Central memory CD8-positive, alpha-beta T cell (primary cell): ENCODE measurements around the gene IFNAR1.

Experiments
- ATAC-seq: fragments of 150-1000 bp; cut with Tn5 transposase; replicated peaks from 2 replicates; pipeline ENCODE4 v1.10.0; 2022; ENCODE audit warnings: mild to moderate bottlenecking, moderate FRiP score, moderate number of reproducible peaks; ENCODE audit not compliant: poor library complexity, severe bottlenecking; ENCODE audit errors: extremely low read depth
- DNase-seq, 2 donors: peaks; one replicate each; pipeline ENCODE4 v3.0.0; 2021; ENCODE audit warnings: low spot score in 2 of 2
- H3K27ac Mint-ChIP-seq: one replicate; pipeline ENCODE4 v1.8.0; 2022; ENCODE audit warnings: low read depth, mild to moderate bottlenecking, moderate library complexity, mixed read lengths
- H3K27me3 Mint-ChIP-seq: one replicate; pipeline ENCODE4 v1.8.0; 2022; ENCODE audit warnings: mixed read lengths
- H3K36me3 Mint-ChIP-seq: one replicate; pipeline ENCODE4 v1.8.0; 2022; ENCODE audit warnings: mild to moderate bottlenecking, moderate library complexity, mixed read lengths; ENCODE audit not compliant: insufficient read depth
- H3K4me1 Mint-ChIP-seq: one replicate; pipeline ENCODE4 v1.8.0; 2022; ENCODE audit warnings: mixed read lengths
- H3K4me3 Mint-ChIP-seq: one replicate; pipeline ENCODE4 v1.8.0; 2022; ENCODE audit warnings: mild to moderate bottlenecking, moderate library complexity, mixed read lengths
- H3K9me3 Mint-ChIP-seq: one replicate; pipeline ENCODE4 v1.8.0; 2022; ENCODE audit warnings: mixed read lengths

IFNAR1 gene

GRCh38 chr21:33332143-33332542, 7.4 kb downstream of the IFNAR1 start:
- Mint-ChIP-seq H3K27ac (no peak overlapping the region), H3K27me3 (no peaks in the 10 kb centered on the region), H3K4me1 (peaks cover 53% of the 10 kb centered on the region), H3K4me3 (peak overlapping the region; percentile 8), H3K36me3 (peaks cover 6% of the 10 kb centered on the region), H3K9me3 (no peaks in the 10 kb centered on the region)
- DNase-seq (no peak), ATAC-seq (no peak)

GRCh38 chr21:33334191-33334590, 9.4 kb downstream of the IFNAR1 start:
- DNase-seq (no peak), ATAC-seq (no peak)
- no peak overlapping the region for H3K27ac Mint-ChIP-seq
- H3K9me3 Mint-ChIP-seq, result no peaks in the 10 kb centered on the region
- peaks cover 41% of the 10 kb centered on the region for H3K4me1 Mint-ChIP-seq
- H3K27me3 Mint-ChIP-seq, result no peaks in the 10 kb centered on the region
- H3K36me3 Mint-ChIP-seq, result peaks cover 4% of the 10 kb centered on the region
- no peak overlapping the region for H3K4me3 Mint-ChIP-seq

GRCh38 chr21:33334824-33335223, 10.1 kb downstream of the IFNAR1 start:
- H3K4me3 Mint-ChIP-seq, result no peak overlapping the region
- peaks cover 7% of the 10 kb centered on the region for H3K36me3 Mint-ChIP-seq
- no peaks in the 10 kb centered on the region for H3K27me3 Mint-ChIP-seq
- ATAC-seq (no peak), DNase-seq (no peak)
- H3K4me1 Mint-ChIP-seq, result peaks cover 39% of the 10 kb centered on the region
- H3K27ac Mint-ChIP-seq, result no peak overlapping the region
- H3K9me3 Mint-ChIP-seq, result no peaks in the 10 kb centered on the region

- no peaks in the 10 kb centered on the region for H3K27me3 Mint-ChIP-seq
- no peak overlapping the region for H3K27ac Mint-ChIP-seq
- no peaks in the 10 kb centered on the region for H3K9me3 Mint-ChIP-seq
- peaks cover 27% of the 10 kb centered on the region for H3K36me3 Mint-ChIP-seq
- no peak for DNase-seq
- no peak for ATAC-seq
- H3K4me1 Mint-ChIP-seq, result peaks cover 6% of the 10 kb centered on the region
- no peak overlapping the region for H3K4me3 Mint-ChIP-seq
Measured at GRCh38 chr21:33339135-33339534, 14.4 kb downstream of the IFNAR1 start.

- H3K27ac Mint-ChIP-seq, result no peak overlapping the region
- no peak overlapping the region for H3K4me3 Mint-ChIP-seq
- H3K4me1 Mint-ChIP-seq, result no peaks in the 10 kb centered on the region
- ATAC-seq (no peak), DNase-seq (no peak)
- H3K27me3 Mint-ChIP-seq, result no peaks in the 10 kb centered on the region
- H3K36me3 Mint-ChIP-seq, result peaks cover 29% of the 10 kb centered on the region
- H3K9me3 Mint-ChIP-seq, result no peaks in the 10 kb centered on the region
Measured at GRCh38 chr21:33339918-33340317, 15.1 kb downstream of the IFNAR1 start.

- Mint-ChIP-seq H3K36me3 (peaks cover 50% of the 10 kb centered on the region), H3K27me3 (no peaks in the 10 kb centered on the region), H3K9me3 (no peaks in the 10 kb centered on the region), H3K4me3 (no peak overlapping the region), H3K27ac (peak overlapping the region; percentile 11), H3K4me1 (no peaks in the 10 kb centered on the region)
- ATAC-seq (no peak), DNase-seq (no peak)
Measured at GRCh38 chr21:33345751-33346238, 21.0 kb downstream of the IFNAR1 start.

GRCh38 chr21:33348706-33349105, 23.9 kb downstream of the IFNAR1 start:
- Mint-ChIP-seq H3K27me3 (no peaks in the 10 kb centered on the region), H3K36me3 (peaks cover 42% of the 10 kb centered on the region), H3K27ac (no peak overlapping the region), H3K4me3 (no peak overlapping the region), H3K9me3 (no peaks in the 10 kb centered on the region), H3K4me1 (no peaks in the 10 kb centered on the region)
- DNase-seq (no peak), ATAC-seq (no peak)

- ATAC-seq (no peak), DNase-seq (no peak)
- Mint-ChIP-seq H3K27me3 (no peaks in the 10 kb centered on the region), H3K4me1 (no peaks in the 10 kb centered on the region), H3K27ac (no peak overlapping the region), H3K4me3 (no peak overlapping the region), H3K9me3 (no peaks in the 10 kb centered on the region), H3K36me3 (peaks cover 36% of the 10 kb centered on the region)
Measured at GRCh38 chr21:33350676-33351075, 25.9 kb downstream of the IFNAR1 start.

GRCh38 chr21:33355355-33355754, 30.6 kb downstream of the IFNAR1 start:
- Mint-ChIP-seq H3K36me3 (peaks cover 22% of the 10 kb centered on the region), H3K27me3 (no peaks in the 10 kb centered on the region), H3K4me3 (no peak overlapping the region), H3K27ac (no peak overlapping the region), H3K4me1 (no peaks in the 10 kb centered on the region), H3K9me3 (no peaks in the 10 kb centered on the region)
- DNase-seq (no peak), ATAC-seq (no peak)

- no peak for ATAC-seq
- H3K4me1 Mint-ChIP-seq, result peaks cover 5% of the 10 kb centered on the region
- H3K27ac Mint-ChIP-seq, result no peak overlapping the region
- H3K27me3 Mint-ChIP-seq, result no peaks in the 10 kb centered on the region
- DNase-seq, result no peak
- no peaks in the 10 kb centered on the region for H3K9me3 Mint-ChIP-seq
- no peak overlapping the region for H3K4me3 Mint-ChIP-seq
- H3K36me3 Mint-ChIP-seq, result peaks cover 23% of the 10 kb centered on the region
Measured at GRCh38 chr21:33355996-33356395, 31.2 kb downstream of the IFNAR1 start.

- Mint-ChIP-seq H3K36me3 (peaks cover 29% of the 10 kb centered on the region), H3K4me1 (peaks cover 14% of the 10 kb centered on the region), H3K9me3 (no peaks in the 10 kb centered on the region), H3K4me3 (no peak overlapping the region), H3K27ac (no peak overlapping the region), H3K27me3 (no peaks in the 10 kb centered on the region)
- DNase-seq (no peak), ATAC-seq (no peak)
Measured at GRCh38 chr21:33357177-33357576, 32.4 kb downstream of the IFNAR1 start.

GRCh38 chr21:33359446-33359845, 34.7 kb downstream of the IFNAR1 start:
- DNase-seq, result no peak
- Mint-ChIP-seq H3K4me3 (no peak overlapping the region), H3K36me3 (peaks cover 26% of the 10 kb centered on the region), H3K4me1 (peaks cover 15% of the 10 kb centered on the region), H3K27ac (no peak overlapping the region), H3K9me3 (no peaks in the 10 kb centered on the region), H3K27me3 (no peaks in the 10 kb centered on the region)
- no peak for ATAC-seq

GRCh38 chr21:33360281-33360680, 35.5 kb downstream of the IFNAR1 start:
- DNase-seq (no peak), ATAC-seq (no peak)
- Mint-ChIP-seq H3K27me3 (no peaks in the 10 kb centered on the region), H3K9me3 (no peaks in the 10 kb centered on the region), H3K4me3 (no peak overlapping the region), H3K36me3 (peaks cover 24% of the 10 kb centered on the region), H3K4me1 (peaks cover 15% of the 10 kb centered on the region), H3K27ac (peak overlapping the region; percentile 85)
